Heart right ventricle (tissue), 16 donors: ENCODE results near the gene NBL1. TPM values are rescaled to one million over a fixed set of nuclear protein-coding genes. Genes with fewer than 3 reads are reported as not detected.

Experiments
- ATAC-seq, 8 donors: fragments of 200-7000 bp; cut with Tn5 transposase; one replicate each; pipeline ENCODE4 v1.9.1; 2020; ENCODE audit warnings: mild to moderate bottlenecking in 8 of 8, moderate library complexity in 8 of 8, moderate number of reproducible peaks in 1 of 8
- DNase-seq, 2 donors: peaks; one replicate each; pipeline ENCODE4 v3.0.0-alpha.2; 2020
- H3K27ac ChIP-seq, 10 donors: fragments of 200-600 bp; sonication (generic) in 2 of 10; one replicate each; pipeline versions ENCODE4 v1.5.0 to v1.8.0; 2020 to 2022; ENCODE audit warnings: mild to moderate bottlenecking in 3 of 10
- H3K27me3 ChIP-seq, 7 donors: fragments of 200-600 bp; one replicate each; pipeline ENCODE4 v1.8.0; 2021 to 2022; ENCODE audit warnings: mild to moderate bottlenecking in 2 of 7
- H3K36me3 ChIP-seq, 9 donors: fragments of 200-600 bp; sonication (generic) in 1 of 9; one replicate each; pipeline versions ENCODE4 v1.5.0 to v1.8.0; 2020 to 2022; ENCODE audit warnings: mild to moderate bottlenecking in 2 of 9
- H3K4me1 ChIP-seq, 9 donors: fragments of 200-600 bp; sonication (generic) in 1 of 9; one replicate each; pipeline versions ENCODE4 v1.5.0 to v1.8.0; 2020 to 2022; ENCODE audit warnings: mild to moderate bottlenecking in 4 of 9
- H3K4me3 ChIP-seq, 10 donors: fragments of 200-600 bp; sonication (generic) in 2 of 10; one replicate each; pipeline versions ENCODE4 v1.5.0 to v1.8.0; 2020 to 2022; ENCODE audit warnings: mild to moderate bottlenecking in 7 of 10, moderate library complexity in 2 of 10
- H3K9me3 ChIP-seq, 11 donors: fragments of 200-600 bp in 10 of 11; sonication (generic) in 2 of 11; one replicate each; pipeline versions ENCODE4 v1.5.0 to v1.8.0; 2013 to 2022; ENCODE audit warnings: mild to moderate bottlenecking in 2 of 11, control low read depth in 1 of 11, moderate library complexity in 1 of 11
- WGBS, 2 donors: extraction: QIAGEN DNeasy Blood & Tissue Kit; methylation state at CpG; one replicate each; pipeline ENCODE4 v1.1.7; 2013; ENCODE audit warnings: inconsistent platforms in 1 of 2; 5-methylcytosine and 5-hydroxymethylcytosine counted together
- intact Hi-C, 10 donors: fragments of 100-400 bp; cut with DNase I; formaldehyde crosslinking; loops; one replicate each; pipeline versions ENCODE4 v1.11.1 to v1.14.2; 2022
- polyA plus RNA-seq, 2 donors: library from polyadenylated mRNA; stranded (reverse); fragments of 200-250 nt; gene quantifications; one replicate each; pipeline ENCODE4 v1.2.3, GENCODE V29; 2013
- total RNA-seq, 10 donors: library from RNA; stranded (reverse); fragmentation: NEBNext Ultra II Directional in 3 of 10; extraction: Animal tissue kit (Norgen Biotek cat#: 25700) in 3 of 10; gene quantifications; one replicate each; pipeline versions ENCODE4 v1.2.1 to v1.2.4, GENCODE V29; 2021 to 2023
- TF ChIP-seq, protein P1 (sequence below), 9 donors: fragments of 200-600 bp; sonication (generic) in 2 of 9; IDR thresholded peaks; one replicate each; pipeline versions ENCODE4 v1.5.0 to v1.8.0; 2021 to 2022; ENCODE audit warnings: antibody characterized with exemption in 9 of 9, mild to moderate bottlenecking in 5 of 9, moderate library complexity in 1 of 9
- donor health status: Arrhythmogenic right ventricular cardiomyopathy.
- donor health status: ischemic (EF 13 %, LVEDD 7.1; RV severe dilation, severe dysfunction).
- donor health status: healthy with polysubstance abuse.
- donor health status: DM: no; HTN: yes; CAD: no.
- donor health status: DM: no; HTN: no; CAD: no.
- donor health status: ischemic (EF 25% LVEDD 6.9; RV normal size, moderate dysfunction).
- donor health status: ischemic (EF 25% LVEDD 5.7; RV mildly dilated, moderate dysfunction).
- donor health status: healthy.
- donor health status: DM: yes; HTN: yes; CAD: no.
- donor health status: Ischemic cardiomyopathy.
- donor health status: ischemic (EF 35%, LVEDD 5.7; RV mildly dilated, moderate dysfunction).
- donor health status: nonischemic (EF 11% LVEDD 7.7; RV severe dilation, severe dysfunction).
- donor health status: DM: yes; HTN: yes; CAD: no.
- donor health status: PGD.
- donor health status: ischemic (EF 29% LVEDD 5.4; RV normal size, mild dysfunction).
- donor health status: nonischemic (EF 23%, LVEDD 6.1; RV moderate dilation, normal function).

Gene NBL1
- total and polyA plus RNA-seq, 12 donors: 18.5 to 48.7 (median 38.3) TPM

DNA sequence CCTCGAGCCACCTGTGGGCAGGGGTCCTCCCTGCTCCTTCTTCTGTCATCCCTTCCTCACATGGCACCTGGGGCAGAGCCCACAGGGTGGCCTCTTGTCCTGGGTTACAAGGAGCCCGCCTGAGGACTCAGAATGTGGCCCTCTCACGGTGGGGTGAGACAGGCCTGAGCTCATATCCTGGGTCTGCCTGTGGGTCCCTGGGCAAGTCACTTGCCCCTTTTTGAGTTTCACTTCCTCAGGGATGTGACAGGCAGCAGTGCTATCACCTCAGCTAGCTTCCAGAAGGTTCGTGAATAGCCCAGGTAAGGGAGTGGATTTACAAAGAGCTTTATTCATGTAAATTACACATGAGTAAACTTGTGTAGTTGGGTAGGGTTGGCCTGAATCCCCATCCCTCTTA is 54.1 kb downstream of the NBL1 start:
- WGBS, 2 donors: 90 to 96% methylated on average over 4 of the region's 4 CpGs
- TF ChIP-seq, protein P1, sequence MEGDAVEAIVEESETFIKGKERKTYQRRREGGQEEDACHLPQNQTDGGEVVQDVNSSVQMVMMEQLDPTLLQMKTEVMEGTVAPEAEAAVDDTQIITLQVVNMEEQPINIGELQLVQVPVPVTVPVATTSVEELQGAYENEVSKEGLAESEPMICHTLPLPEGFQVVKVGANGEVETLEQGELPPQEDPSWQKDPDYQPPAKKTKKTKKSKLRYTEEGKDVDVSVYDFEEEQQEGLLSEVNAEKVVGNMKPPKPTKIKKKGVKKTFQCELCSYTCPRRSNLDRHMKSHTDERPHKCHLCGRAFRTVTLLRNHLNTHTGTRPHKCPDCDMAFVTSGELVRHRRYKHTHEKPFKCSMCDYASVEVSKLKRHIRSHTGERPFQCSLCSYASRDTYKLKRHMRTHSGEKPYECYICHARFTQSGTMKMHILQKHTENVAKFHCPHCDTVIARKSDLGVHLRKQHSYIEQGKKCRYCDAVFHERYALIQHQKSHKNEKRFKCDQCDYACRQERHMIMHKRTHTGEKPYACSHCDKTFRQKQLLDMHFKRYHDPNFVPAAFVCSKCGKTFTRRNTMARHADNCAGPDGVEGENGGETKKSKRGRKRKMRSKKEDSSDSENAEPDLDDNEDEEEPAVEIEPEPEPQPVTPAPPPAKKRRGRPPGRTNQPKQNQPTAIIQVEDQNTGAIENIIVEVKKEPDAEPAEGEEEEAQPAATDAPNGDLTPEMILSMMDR (IDR thresholded peaks at IDR 0.05): no peak

DNA sequence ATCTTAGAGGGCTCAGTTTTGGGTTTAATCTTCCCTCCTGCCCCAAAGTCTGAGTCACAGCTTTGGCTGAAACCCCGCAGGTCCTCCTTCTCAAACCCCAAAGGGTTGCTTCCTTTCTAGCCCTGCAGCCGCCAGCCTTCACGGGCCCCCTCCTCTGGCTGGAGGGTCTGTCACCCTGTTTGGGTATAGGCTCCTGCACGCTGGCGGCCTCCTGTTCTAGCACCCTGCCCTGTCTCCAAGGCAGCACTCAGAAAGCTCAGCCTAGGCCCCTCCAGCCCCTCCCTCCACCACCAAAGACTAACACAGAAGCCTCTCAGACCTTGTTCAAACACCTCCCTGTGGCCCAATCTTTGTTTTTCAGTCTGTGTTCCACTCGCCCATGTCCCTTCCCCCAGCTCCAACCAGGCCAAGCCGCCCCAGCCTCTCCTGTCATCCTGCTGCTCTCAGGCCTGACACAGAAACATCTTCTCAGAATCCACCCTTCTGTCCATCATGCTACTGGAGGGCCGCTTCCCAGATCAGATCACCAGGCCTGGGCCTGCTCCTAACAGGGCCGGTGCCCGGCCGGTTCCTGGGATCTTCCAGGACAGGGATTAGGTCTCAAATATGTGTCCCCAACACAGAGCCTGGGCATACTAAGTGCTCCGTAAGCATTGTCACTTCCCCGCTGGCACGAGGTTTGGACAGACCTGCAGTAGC is 56.1 kb downstream of the NBL1 start:
- intact Hi-C loops: loop anchor here in 4 of 10 donors (5.0 kb wide), 2 partner anchors 33 to 38 kb away; partner anchors contain the start of gene HTR6 (in 3 of the 4)
- H3K4me3 ChIP-seq: no peak overlapping the region
- H3K4me1 ChIP-seq: peaks cover 0 to 10% (median 9%) of the 10 kb centered on the region in 9 donors
- 95 to 96% methylated on average over 14 of the region's 14 CpGs for WGBS, 2 donors
- H3K27ac ChIP-seq: no peak overlapping the region
- no peaks in the 10 kb centered on the region for H3K9me3 ChIP-seq
- no peak for ATAC-seq
- DNase-seq: no peak
- H3K36me3 ChIP-seq: peaks cover 0 to 27% (median 0%) of the 10 kb centered on the region in 9 donors
- H3K27me3 ChIP-seq: no peaks in the 10 kb centered on the region
- TF ChIP-seq, protein P1 (IDR thresholded peaks at IDR 0.05): no peak

More for the DNA sequence above, 54.1 kb downstream of the NBL1 start:
- ATAC-seq (no peak), DNase-seq (no peak)
- Histone ChIP-seq H3K9me3 (no peaks in the 10 kb centered on the region), H3K4me3 (no peak overlapping the region), H3K27ac (no peak overlapping the region), H3K36me3 (peaks cover 0 to 47% (median 0%) of the 10 kb centered on the region in 9 donors), H3K27me3 (no peaks in the 10 kb centered on the region), H3K4me1 (no peaks in the 10 kb centered on the region)
- intact Hi-C loops: no loop called here

DNA sequence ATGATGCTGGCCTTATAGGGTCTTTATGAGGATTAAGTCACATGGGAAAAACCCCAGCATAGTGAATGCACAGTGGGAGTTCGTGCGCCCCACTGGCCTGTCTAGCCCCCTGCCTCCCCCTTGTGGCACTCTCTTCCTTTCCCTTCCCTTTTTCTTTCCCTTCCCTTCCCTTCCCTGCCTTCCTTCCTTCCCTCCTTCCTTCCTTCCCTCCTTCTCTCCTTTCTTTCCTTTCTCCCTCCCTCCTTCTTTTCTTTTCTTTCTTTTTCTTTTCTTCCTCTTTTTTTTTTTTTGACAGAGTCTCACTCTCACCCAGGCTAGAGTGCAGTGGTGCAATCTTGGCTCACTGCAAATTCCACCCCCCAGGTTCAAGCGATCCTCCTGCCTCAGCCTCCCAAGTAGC is 59.2 kb downstream of the NBL1 start:
- no peak for DNase-seq
- peaks cover 0 to 20% (median 0%) of the 10 kb centered on the region in 9 donors for H3K36me3 ChIP-seq
- ATAC-seq: no peak
- H3K4me1 ChIP-seq: peaks cover 0 to 10% (median 9%) of the 10 kb centered on the region in 9 donors
- TF ChIP-seq, protein P1 (IDR thresholded peaks at IDR 0.05): no peak
- intact Hi-C loops: loop anchor here in 4 of 10 donors (5.0 kb wide), 2 partner anchors 36 to 41 kb away; partner anchors contain the start of gene HTR6 (in 3 of the 4)
- no peaks in the 10 kb centered on the region for H3K27me3 ChIP-seq
- WGBS, 2 donors: 83 to 92% methylated on average over 3 of the region's 3 CpGs
- H3K9me3 ChIP-seq: no peaks in the 10 kb centered on the region
- no peak overlapping the region for H3K27ac ChIP-seq
- no peak overlapping the region for H3K4me3 ChIP-seq

DNA sequence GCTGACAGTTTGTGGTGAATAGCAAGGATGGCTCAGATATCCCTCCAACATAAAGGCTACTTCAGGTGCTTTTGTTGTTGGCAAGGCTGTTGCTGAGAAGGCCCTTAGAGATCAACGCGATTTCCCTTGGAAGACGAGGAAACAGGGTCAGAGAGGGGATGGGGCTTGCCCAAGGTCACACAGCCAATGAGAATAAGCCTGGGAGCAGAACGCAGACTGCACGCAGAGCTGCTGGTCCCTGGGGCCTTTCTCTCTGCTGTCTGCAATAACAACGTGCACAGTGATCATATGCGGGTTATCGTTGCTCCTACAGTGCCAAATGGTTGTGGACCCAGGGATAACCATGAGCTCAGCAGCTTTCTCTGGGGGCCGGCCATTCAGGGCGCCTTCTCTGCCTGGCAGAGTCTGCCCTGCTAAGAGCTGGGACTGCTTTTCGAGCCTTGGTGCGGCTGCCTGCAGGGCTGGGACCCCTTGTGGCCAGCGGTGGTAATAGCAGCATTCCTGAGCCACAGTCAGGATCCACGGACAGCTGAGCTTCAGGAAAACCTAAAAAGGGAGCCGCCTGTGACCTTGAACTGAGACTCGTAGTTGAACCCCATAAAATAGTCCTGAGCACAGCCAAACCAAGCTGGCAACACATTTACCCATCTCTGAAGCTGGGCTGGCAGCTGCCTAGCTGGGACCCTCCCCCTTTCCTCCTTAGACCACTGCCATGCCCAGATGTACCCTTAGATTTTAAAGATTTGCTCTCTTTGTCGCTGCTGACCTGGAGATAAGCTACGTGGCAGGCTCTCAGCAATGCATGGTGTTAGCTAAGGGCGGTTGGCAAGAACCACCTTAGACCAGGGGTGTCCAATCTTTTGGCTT is 60.4 kb downstream of the NBL1 start:
- TF ChIP-seq, protein P1 (IDR thresholded peaks at IDR 0.05): peak; percentile 89 to 96 (median 93)
- intact Hi-C loops: loop anchor here in 8 of 10 donors (1.0 to 5.0 kb wide), 6 partner anchors 37 to 44 kb away; partner anchors contain the start of gene HTR6 (in 3 of the 8)
- Histone ChIP-seq H3K27ac (no peak overlapping the region), H3K9me3 (no peaks in the 10 kb centered on the region), H3K4me3 (no peak overlapping the region), H3K4me1 (peaks cover 0 to 10% (median 9%) of the 10 kb centered on the region in 9 donors), H3K36me3 (peaks cover 0 to 15% (median 0%) of the 10 kb centered on the region in 9 donors), H3K27me3 (no peaks in the 10 kb centered on the region)
- ATAC-seq (peak; percentile 83 to 91 (median 89)), DNase-seq (peak; percentile 62 to 72)
- 17 to 20% methylated on average over 19 of the region's 19 CpGs for WGBS, 2 donors
